Measurements from ENCODE around the gene KIAA1217.

DNA sequence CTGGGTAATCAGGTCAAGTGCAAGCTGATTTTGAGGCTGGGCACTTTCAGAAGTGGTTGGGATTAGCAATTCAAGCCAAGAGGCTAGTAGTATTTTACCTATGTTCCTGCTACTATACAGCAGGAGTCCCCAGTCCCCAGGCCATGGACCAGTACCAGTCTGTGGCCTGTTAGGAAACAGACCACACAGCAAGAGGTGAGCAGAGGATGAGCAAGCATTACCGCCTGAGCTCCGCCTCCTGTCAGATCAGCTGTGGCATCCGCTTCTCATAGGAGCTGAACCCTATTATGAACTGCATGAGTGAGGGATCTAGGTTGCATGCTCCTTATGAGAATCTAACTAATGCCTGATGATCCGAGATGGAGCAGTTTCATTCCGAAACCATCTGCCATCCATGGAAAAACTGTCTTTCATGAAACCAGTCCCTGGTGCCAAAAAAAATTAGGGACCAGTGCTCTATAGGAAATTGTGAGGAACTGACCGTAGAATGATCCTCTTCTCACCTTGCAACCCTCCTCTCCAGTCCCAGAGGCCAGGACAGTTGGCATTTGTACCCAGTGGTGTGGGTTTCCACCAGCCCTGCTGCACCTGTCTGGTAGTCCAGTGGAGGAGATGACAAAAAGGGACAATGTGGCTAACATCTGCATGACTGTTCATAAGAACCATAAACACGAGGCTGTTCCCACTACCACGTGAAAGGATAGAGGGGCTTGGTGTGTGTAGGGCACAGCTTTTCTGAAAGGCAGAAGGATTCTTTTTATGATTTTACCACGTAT lies 172.5 kb downstream of the KIAA1217 start:
- TF ChIP-seq, protein P1, sequence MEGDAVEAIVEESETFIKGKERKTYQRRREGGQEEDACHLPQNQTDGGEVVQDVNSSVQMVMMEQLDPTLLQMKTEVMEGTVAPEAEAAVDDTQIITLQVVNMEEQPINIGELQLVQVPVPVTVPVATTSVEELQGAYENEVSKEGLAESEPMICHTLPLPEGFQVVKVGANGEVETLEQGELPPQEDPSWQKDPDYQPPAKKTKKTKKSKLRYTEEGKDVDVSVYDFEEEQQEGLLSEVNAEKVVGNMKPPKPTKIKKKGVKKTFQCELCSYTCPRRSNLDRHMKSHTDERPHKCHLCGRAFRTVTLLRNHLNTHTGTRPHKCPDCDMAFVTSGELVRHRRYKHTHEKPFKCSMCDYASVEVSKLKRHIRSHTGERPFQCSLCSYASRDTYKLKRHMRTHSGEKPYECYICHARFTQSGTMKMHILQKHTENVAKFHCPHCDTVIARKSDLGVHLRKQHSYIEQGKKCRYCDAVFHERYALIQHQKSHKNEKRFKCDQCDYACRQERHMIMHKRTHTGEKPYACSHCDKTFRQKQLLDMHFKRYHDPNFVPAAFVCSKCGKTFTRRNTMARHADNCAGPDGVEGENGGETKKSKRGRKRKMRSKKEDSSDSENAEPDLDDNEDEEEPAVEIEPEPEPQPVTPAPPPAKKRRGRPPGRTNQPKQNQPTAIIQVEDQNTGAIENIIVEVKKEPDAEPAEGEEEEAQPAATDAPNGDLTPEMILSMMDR (conservative IDR thresholded peaks at IDR 0.05; ENCODE audit: low read depth, low read length) = no peak
- TF ChIP-seq RAD21 (IDR thresholded peaks at IDR 0.05; ENCODE audit: low read length) (no peak), POLR2A (IDR thresholded peaks at IDR 0.05; ENCODE audit: low read depth, low read length) (no peak), MAZ (IDR thresholded peaks at IDR 0.05; ENCODE audit: borderline replicate concordance, low read depth, low read length) (no peak)
